ENCODE results near the gene ADAMTSL5.
"Not testable (repeated sequence)": the region's sequence is repeated elsewhere in the genome, so short reads cannot be mapped to it uniquely, and the experiment has no call there.

Gene ADAMTSL5

DNA sequence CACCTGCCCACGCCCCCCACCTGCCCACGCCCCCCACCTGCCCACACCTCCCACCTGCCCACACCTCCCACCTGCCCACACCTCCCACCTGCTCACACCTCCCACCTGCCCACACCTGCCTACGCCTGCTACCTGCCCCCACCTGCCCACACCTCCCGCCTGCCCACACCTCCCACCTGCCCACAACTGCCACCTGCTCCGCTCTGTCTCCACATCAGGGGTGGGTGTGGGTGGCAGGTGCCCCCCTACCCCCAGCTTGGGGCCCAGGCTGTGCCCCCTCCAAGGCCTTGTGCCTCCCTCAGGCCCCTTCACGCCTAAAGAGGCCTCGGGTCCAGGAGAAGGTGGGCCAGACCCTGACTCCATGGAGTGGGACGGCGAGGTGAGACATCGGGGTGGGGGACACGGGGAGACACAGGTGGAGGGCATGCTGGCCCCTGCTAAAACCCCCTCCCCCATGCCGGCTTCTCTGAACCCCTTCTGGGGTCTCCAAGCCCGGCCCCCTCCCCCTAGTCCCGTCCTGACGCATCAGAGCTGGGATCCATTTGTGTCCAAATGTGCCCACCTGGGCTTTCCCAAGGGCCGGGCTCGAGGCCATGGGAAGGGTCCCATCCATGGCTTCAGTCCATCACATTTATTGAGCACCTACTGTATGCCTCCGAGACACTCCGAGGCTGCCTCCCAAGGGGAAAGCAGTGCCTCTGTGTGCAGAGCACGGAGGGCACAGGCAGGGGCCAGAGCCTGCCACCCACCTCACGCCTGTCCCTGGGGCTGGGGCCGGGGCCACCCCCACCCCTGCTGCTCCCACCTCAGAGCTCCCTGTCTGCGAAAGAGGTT lies 16.0 kb upstream of the ADAMTSL5 start:
- DNase-seq, result no peak

DNA sequence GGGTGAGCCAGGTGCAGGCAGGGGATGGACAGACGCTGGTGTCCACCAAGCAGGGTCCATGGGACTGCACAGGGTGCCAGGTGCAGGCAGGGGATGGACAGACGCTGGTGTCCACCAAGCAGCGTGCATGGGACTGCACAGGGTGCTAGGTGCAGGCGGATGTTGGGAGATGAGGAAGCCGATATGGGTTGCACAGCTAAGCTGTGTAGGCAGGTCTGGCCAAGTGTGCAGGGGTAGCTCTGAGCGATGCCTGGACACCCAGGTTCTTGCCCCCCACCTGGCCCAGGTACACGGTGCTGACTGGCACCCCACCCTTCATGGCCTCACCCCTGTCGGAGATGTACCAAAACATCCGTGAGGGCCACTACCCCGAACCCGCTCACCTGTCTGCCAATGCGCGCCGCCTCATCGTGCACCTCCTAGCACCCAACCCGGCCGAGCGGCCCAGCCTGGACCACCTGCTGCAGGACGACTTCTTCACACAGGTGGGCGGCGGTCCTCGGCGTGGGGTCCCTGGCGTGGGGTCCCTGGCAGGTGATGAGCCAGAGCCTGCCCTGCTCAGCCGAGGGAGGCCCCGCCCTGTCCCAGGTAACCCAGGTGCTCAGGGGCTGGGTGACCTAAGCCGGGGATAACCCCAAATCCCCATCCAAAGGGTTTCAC lies 15.0 kb upstream of the ADAMTSL5 start:
- DNase-seq, result no peak

DNA sequence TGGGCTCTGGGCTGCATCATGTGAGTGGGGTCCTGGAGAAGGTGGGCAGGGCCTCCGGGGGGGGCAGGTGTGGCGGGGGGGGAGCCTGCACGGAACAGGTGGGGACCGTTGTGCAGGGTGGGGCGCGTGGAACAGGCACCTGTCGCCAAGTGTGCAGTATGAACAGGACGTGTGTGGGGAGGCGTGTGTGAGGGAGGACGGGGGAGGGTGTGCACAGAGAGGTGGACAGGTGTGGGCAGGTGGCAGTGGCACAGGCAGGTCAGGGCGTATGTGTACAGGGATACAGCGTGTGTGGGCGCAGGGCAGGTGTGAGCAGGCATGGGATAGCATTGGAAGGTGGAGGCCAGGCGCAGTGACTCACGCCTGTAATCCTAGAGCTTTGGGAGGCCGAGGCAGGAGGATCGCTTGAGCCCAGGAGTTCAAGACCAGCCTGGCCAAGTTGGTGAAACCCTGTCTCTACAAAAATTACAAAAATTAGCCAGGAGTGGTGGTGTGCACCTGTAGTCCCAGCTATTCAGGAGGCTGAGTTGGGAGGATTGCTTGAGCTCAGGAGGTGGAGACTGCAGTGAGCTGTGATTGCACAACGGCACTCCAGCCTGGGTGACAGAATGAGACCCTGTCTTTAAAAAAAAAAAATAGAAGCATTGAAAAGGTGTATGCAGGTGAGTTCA lies 14.3 kb upstream of the ADAMTSL5 start:
- no peak for DNase-seq

DNA sequence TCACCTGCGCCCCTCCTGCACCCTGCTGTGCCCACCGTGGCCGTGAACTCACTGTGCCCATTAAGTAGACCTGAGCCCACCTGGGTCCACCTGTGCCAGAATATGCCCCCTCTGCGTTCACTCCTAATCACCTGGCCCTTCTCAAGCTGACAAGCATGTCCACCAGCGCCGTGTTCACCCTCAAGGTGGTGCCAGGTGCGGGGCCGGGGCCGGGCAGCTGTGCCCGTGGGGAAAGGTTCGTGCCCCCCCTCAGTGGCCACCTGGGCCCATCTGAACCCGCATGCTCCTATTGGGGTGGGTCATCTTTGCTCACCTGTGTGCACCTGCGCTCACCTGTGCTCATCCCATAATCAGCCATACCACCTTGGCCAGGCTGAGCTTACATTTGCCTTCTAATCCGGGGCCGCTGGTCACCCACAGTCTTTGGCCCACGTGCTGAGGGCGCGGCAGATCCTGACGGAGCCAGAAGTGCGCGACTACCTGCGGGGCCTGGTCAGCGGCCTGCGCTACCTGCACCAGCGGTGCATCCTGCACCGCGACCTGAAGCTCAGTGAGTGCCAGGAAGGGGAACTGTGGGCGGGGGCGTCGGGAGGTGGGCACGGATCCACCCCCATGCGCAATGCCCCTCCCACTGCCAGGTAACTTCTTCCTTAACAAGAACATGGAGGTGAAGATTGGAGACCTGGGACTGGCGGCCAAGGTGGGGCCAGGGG lies 13.4 kb upstream of the ADAMTSL5 start:
- DNase-seq, result no peak

DNA sequence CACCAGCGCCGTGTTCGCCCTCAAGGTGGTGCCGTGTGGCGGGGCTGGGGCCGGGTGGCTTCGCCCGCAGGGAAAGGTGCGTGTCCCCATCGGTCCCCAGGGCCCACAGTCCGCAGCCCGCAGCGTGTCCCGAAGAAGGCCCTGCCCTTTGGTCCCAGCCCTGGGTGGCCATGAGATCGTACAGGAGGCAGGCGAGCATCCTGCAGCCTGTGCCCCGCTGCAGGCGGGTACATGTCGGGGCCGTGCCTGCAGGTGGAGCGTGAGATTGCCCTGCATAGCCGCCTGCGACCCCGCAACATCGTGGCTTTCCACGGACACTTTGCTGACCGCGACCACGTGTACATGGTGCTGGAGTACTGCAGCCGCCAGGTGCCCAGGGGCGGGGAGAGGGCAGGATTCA lies 12.5 kb upstream of the ADAMTSL5 start:
- DNase-seq, result no peak

DNA sequence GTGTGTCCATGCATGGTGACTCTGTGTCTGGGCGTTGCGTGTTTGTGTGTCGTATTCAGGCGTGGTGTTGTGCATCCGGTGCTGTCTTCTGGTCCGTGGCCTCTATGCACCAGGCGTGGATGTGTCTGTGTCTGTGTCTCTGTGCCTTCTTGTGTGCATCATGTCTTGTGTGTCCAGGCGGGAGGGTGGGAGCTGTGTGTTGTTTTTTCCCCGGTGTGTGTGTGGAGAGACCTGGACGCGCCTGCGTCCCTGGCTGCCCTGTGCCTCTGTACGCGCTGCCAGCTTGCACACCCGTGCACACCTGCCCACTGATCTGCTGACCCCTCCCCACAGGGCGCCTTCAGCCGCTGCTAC lies 12.1 kb upstream of the ADAMTSL5 start:
- DNase-seq, result no peak

DNA sequence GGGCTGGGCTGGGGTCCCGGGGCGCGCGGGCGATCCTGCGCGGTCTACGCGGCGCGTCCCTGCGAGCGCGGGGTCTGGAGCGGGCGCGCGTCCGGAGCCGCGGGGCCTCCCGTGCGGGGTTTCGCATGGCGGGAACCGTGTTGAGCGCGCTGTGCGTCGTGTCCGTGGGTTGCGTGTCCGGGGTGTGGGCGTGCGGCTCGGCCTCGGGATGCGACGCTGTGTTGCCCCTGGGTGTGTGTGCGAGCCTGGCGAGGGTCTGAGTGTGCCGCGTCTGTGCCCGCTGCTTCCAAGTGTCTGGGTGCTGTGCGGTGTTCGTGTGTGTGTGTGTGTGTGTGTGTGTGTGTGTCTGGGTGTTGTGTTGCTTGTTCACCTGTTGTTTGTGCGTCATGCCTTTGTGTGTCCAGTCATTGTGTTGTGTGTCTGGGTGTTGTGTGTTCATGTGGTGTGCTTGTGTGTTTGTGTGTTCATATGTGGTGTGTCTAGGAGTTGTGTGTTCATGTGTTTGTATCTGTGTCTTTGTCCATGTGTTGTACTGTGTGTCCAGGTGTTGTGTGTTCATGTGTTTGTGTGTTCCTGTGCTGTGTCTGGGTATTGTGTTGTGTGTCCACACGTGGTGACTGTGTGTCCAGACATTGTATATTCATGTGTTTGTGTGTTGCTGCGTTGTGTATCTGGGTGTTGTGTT lies 11.6 kb upstream of the ADAMTSL5 start:
- DNase-seq, result no peak

DNA sequence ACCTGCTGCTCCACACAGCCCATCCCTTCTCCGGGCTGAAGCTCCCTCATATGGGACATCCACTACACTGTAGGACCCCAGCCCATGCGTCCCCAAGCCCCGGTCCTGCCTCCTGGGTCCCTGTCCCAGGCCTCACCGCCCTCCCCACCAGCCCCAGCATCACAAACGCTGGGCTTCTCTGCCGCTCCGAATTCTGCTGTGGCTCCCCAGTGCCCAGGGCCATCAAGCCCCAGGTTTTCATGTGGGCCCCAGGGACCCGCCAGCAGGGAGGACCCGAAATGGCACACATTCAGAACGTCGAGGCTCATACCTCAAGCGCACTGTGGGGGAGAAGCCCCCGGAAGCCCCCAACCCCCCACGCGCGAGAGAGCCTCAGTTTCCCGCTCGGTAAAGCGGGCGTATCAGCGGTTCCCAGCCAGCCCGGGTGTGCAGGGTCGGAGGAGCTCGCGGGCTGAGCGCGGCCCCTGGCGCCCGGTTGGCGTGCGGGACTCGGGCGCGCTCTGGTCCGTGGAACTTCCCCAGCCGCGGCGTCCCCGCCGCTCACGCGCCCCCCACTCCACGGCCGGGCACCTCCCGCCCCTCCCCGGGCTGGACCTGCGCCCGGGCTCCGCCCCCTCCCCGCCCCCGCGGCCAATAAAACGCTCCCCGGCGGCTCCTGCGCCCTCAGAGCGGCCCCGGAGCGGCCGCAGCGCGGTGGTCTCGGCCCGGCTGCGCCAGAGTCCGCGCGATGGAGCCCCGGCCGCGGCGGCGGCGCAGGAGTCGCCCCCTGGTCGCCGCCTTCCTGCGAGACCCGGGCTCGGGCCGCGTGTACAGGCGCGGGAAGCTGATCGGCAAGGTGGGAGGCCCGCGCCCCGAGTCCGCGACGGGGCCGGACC lies 10.8 kb upstream of the ADAMTSL5 start, which contains the start of gene PLK5:
TSS of gene PLK5 (plus strand) at position 666 of the 875 bp plus-strand sequence. CDS start 2,920 bp downstream, outside the sequence.
- no peak for DNase-seq

DNA sequence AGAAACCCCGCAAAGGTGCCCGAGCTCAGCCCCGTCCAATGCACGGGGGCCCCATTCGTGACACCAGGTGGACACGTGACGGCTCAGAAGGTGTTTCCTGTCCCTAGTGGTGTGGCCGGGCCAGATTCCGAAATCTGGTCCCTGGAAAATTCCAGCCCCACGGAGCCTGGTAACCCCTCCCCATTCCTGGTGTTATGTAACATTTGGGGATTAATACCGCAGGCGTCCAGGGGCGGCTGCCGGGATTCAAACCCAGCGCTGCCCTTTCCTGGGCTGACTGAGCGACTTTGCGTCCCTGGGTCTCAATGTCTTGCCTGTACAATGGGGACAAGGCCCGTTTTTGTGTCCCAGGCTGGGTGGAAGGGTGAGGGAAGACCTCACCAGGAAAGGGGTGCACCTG lies 10.0 kb upstream of the ADAMTSL5 start:
- no peak for DNase-seq

DNA sequence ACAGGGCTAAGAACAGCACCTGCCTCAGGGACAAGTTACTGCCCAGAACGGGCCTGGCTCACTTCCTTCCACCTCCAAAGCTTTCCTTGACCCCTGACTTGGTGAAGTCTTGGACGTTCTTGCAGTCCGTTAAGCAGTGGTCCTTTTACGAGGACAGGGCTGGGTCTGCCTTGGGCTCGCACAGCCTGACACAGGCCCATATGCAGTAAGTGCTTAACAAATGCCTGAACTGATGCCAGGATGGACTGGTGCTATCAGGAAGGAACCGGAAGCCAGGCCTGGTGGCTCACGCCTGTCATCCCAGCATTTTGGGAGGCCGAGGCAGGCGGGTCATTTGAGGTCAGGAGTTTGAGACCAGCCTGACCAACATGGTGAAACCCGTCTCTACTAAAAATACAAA lies 9.2 kb upstream of the ADAMTSL5 start:
- DNase-seq, result no peak

DNA sequence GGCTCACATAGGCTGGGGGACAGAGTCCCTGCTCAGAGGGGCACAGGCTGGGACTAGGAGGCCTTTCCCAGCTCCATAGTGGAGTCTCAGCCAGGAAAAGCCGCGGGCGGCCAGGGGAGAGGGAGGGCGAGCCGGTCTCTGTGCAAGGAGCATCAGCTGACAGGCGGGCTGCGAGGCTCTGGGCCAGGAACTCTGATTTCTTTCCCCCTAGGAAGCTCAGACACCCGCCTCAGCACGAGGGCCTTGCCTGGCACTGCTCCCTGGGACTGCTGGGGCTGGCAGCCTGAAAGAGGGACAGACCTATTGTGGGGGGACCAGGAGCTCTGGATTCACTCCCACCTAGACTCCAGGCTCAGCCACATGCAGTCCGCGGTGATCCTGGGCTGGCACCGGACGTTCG lies 8.8 kb upstream of the ADAMTSL5 start:
- DNase-seq, result no peak

DNA sequence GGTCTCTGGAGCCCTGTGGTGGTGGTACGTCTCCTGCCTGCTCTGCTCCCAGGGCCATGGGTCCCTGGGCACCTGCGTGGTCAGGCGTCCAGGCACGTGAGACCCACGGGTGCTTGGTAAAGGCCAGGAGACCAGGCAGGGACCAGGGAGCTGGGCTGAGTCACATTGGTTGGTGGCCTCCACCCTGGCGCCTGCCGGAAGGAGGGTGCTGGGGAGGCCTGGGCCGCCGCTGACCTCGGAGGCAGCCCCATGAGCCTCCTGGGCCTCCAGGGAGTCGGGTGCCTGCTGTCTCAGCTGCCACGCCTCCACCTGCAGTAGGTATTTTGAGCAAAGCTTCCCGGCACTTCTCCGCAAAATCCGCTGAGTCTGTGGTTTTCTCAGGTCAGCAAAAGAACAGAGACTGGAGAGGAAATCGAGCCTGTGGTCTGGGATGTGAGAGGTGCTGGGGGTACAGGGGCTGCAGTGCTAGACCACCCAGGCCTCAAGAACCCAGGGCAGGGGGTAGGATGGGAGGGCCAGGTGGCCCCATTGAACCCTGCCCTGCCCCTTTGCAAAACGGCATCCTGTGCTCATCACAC lies 7.5 kb upstream of the ADAMTSL5 start:
- no peak for DNase-seq

DNA sequence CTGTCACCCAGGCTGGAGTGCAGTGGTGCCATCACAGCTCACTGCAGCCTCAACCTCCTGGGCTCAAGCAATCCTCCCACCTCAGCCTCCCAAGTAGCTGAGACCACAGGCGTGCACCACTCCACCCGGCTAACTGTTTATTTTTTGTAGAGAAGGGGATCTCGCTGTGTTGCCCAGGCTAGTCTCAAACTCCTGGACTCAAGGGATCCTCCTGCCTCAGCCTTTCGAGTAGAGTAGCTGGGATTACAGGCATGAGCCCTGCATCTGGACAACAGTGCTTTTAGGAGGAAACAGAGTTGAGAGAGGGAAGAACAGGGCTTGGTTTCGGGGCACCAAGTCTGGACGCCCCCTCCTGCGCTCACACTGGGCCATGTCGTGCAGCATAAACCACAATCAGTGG lies 7.0 kb upstream of the ADAMTSL5 start:
- DNase-seq, result not testable (repeated sequence)

DNA sequence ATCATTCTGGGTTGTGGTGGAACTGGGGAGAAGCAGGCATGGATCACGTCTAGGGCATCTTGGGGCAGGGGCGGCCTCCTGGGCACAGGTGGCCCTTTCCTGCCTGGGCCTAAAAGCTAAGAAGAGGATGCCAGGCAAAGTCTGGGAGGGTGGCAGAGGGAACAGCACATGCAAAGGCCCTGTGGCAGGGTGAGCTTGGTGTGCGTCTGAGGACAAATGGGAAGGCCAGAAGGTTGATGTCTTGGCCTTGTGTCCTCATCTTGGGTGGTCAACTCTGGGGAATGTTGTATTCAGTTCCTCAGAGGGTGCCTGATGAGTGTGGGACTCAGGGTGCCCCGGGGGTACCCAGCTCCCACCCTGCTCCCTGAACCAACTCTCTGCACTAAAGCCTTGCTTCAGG lies 5.7 kb upstream of the ADAMTSL5 start:
- DNase-seq, result no peak

DNA sequence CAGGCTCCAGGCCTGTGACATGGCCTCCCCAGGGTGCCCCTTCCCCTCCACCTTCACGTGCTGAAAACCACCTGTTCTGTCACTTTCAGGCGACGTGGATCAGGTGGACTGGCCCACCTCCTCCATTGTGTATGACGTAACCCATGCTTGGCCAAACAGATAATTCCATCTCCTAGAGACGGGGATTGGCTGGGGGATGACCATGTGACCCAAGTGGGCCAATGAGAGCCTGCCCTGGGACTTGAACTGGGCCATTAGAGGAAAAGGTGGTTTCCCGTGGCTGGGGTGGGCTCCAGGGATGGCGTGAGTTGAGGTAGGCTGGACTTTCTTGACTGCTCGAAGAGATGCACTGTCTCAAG lies 3.6 kb upstream of the ADAMTSL5 start:
- no peak for DNase-seq

DNA sequence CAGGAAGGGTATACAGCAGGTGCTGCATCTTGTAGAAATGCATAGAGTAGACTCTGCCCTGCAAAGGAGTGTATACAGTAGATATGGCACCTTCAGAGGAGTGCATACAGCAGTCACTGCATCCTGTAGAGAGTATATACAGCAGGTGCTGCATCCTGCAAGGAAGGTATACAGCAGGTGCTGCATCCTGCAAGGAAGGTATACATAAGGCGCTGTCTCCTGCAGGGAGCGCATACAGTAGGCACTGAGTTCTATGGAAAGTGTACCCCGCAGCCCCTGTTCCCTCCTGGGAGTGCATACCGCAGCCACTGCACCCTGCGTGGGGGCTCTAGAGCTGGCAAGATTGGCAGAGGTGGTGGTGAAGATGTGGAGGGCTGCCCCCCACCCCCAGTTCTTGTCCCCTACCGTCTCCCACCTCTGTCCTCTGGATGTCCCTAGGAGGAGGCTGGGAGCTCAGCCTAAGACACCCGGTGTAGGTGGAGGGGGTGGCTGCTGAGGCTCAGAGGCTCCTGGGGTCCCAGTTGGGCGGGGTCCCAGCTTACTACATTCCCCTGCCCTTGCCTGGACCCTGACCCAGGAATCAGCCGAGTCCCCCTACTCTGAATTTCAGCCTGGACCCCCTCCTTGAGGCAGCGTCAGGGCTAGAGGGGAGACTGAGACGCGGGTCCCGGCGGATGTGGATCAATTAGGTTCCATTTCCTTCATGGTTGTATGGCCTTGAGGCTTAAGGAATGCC lies 2.3 kb upstream of the ADAMTSL5 start:
- no peak for DNase-seq

DNA sequence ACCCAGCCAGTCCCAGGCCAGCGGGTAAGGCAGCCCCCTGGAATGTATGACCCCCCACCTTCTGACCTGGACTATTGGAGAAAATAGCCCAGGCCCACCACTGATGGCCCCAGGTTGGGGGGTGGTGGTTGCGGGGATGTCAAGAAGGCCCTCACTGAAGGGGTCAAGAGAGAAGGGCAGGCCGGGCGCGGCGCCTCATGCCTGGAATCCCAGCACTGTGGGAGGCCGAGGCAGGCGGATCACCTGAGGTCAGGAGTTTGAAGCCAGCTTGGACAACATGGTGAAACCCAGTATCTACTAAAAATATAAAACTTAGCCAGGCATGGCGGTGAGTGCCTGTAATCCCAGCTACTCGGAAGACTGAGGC lies 1.5 kb upstream of the ADAMTSL5 start:
- DNase-seq, result no peak

DNA sequence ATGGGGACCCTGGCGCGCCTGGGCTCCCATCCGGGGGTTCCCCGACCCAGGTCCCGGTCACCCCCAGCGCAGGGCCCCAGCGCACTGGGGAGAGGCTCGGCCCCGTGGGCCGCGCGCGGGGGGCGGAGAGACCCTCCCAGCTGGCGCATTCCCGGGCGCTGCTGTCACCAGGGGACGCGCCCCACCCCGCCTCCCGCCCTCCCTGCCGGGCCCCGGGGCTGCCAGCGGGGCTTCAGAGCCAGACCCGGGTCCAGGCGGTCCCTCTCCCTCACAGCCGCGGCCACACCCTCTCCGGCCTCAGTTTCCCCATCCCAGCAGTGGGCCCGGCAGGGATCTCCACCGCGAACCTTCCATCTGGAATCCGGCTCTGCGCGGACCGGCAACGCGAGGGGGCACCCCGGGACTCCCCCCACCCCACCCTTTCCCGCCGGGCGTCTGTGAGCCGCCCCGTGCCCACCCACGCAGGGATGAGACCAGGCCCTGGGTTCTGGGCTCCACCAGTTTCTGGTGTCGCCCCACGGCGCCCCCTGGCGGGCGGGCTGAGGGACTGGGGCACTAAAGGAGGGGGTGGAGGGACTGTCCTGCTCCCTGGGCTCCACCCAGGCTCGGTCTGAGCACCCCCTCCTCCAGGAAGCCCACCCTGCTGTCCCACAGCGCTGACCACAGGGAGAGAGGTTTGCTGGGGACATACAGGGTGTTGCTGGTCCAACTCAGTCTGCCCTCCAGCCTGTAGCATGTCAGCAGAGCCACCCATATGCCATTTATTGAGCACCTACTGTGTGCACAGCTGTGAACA lies 878 bp upstream of the ADAMTSL5 start:
- no peak for DNase-seq

DNA sequence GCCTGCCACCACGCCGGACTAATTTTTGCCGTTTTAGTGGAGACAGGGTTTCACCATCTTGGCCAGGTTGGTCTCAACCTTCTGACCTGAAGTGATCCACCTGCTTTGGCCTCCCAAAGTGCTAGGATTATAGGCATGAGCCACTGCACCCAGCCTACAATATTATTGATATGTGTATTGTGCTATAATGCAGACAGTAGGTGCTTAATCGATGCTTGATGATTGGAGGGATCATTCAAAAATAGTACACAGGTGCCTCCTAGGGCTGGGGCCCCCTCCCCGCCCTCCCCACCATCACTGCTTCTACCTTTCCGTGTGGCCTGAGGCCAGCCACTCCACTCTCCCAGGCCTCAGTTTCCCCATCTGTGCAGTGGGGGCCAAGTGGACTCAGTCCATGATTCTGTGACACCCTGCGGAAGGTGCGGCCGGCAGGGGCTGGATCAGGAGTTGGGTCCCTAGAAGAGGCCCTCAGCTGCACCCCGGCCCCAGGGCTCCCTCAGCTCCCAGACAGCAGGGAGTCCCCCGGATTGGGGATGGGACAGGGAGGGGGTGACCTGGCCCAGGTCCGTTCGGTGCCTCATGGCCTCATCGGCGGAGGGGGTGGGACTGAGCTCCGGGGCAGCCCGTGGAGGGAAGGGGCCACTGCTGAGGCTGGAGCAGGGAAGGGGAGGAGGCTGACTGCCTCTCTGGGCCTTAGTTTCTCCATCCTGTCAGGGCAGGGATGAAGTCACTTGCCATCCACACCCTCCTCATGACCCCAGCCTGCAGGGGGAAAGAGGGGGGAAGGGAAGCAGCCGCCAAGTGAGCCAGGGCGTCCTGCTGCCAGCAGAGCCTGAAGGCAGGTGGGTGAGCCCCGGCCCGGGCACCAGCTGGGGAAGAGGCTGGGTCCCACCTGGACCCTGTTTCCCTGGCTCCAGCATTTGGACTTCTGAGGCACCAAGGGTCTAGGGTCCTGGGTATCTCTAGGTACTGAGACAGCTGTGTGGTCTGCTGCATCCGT lies 1.2 kb downstream of the ADAMTSL5 start:
- no peak for DNase-seq
